Muscle of leg (tissue), 11 donors: ENCODE results near the gene WNT1. TPM values are rescaled to one million over a fixed set of nuclear protein-coding genes. Genes with fewer than 3 reads are reported as not detected.

Source experiments
- DNase-seq: peaks from one replicate; pipeline ENCODE4 v3.0.0; 2013
- H3K27ac ChIP-seq: one replicate; pipeline ENCODE4 v1.5.1; 2013; ENCODE audit warnings: mild to moderate bottlenecking, low read length, control low read depth
- H3K27me3 ChIP-seq: one replicate; pipeline ENCODE4 v1.6.1; 2013; ENCODE audit warnings: low read length; ENCODE audit not compliant: control insufficient read depth, insufficient read depth
- H3K36me3 ChIP-seq: one replicate; pipeline ENCODE4 v1.6.1; 2013; ENCODE audit warnings: low read length; ENCODE audit not compliant: control insufficient read depth, insufficient read depth
- H3K4me1 ChIP-seq: one replicate; pipeline ENCODE4 v1.6.1; 2013; ENCODE audit warnings: low read length; ENCODE audit not compliant: control insufficient read depth, insufficient read depth
- H3K4me3 ChIP-seq: one replicate; pipeline ENCODE4 v1.5.1; 2013; ENCODE audit warnings: low read length, control low read depth
- H3K9me3 ChIP-seq: replicated peaks from 2 replicates; pipeline ENCODE4 v1.6.1; 2013; ENCODE audit warnings: low read depth, low read length; ENCODE audit not compliant: control insufficient read depth
- WGBS: methylation state at CpG from one replicate; pipeline ENCODE4 v1.1.5; 2013; ENCODE audit warnings: missing lambda C conversion rate; ENCODE audit not compliant: insufficient coverage; 5-methylcytosine and 5-hydroxymethylcytosine counted together
- polyA plus RNA-seq, 8 donors: library from polyadenylated mRNA; unstranded; fragments of 120-200 nt; gene quantifications; one replicate each; pipeline versions ENCODE4 v1.2.1 to v1.2.3, GENCODE V29; 2013; ENCODE audit warnings: inconsistent platforms in 1 of 8, low replicate concordance in 1 of 8; ENCODE audit not compliant: insufficient read length in 8 of 8, insufficient read depth in 1 of 8
- total RNA-seq: library from RNA; stranded (reverse); fragments of 120-200 nt; gene quantifications from one replicate; pipeline ENCODE4 v1.2.4, GENCODE V29; 2013

WNT1 gene
- total and polyA plus RNA-seq, 9 donors, result 0.14 to 0.21 (median 0.17) TPM; not detected in 4

DNA sequence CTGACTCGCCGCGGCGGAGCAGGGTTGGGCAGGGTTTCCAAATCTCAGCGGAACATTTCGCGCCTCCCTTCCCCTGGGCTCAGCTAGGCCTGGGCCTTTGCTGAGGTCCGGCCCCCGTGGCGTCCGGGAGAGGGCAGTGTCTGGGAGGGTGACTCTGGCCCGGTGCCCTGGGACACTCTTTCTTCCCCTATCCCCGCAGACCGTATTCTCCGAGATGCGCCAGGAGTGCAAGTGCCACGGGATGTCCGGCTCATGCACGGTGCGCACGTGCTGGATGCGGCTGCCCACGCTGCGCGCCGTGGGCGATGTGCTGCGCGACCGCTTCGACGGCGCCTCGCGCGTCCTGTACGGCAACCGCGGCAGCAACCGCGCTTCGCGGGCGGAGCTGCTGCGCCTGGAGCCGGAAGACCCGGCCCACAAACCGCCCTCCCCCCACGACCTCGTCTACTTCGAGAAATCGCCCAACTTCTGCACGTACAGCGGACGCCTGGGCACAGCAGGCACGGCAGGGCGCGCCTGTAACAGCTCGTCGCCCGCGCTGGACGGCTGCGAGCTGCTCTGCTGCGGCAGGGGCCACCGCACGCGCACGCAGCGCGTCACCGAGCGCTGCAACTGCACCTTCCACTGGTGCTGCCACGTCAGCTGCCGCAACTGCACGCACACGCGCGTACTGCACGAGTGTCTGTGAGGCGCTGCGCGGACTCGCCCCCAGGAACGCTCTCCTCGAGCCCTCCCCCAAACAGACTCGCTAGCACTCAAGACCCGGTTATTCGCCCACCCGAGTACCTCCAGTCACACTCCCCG is 3.0 kb downstream of the WNT1 start:
- Histone ChIP-seq H3K27me3 (peaks cover 98% of the 10 kb centered on the region), H3K27ac (no peak overlapping the region), H3K36me3 (no peaks in the 10 kb centered on the region), H3K9me3 (no peaks in the 10 kb centered on the region), H3K4me1 (peaks cover 71% of the 10 kb centered on the region), H3K4me3 (no peak overlapping the region)
- WGBS, result under 1% methylated on average over 91 of the region's 91 CpGs
- DNase-seq, result no peak

DNA sequence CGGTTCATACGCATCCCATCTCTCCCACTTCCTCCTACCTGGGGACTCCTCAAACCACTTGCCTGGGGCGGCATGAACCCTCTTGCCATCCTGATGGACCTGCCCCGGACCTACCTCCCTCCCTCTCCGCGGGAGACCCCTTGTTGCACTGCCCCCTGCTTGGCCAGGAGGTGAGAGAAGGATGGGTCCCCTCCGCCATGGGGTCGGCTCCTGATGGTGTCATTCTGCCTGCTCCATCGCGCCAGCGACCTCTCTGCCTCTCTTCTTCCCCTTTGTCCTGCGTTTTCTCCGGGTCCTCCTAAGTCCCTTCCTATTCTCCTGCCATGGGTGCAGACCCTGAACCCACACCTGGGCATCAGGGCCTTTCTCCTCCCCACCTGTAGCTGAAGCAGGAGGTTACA is 3.6 kb downstream of the WNT1 start:
- no peak overlapping the region for H3K4me3 ChIP-seq
- peaks cover 77% of the 10 kb centered on the region for H3K4me1 ChIP-seq
- H3K36me3 ChIP-seq, result no peaks in the 10 kb centered on the region
- no peak overlapping the region for H3K27ac ChIP-seq
- no peak for DNase-seq
- H3K9me3 ChIP-seq, result no peaks in the 10 kb centered on the region
- WGBS, result 1% methylated on average over 10 of the region's 13 CpGs
- H3K27me3 ChIP-seq, result peaks cover 98% of the 10 kb centered on the region

DNA sequence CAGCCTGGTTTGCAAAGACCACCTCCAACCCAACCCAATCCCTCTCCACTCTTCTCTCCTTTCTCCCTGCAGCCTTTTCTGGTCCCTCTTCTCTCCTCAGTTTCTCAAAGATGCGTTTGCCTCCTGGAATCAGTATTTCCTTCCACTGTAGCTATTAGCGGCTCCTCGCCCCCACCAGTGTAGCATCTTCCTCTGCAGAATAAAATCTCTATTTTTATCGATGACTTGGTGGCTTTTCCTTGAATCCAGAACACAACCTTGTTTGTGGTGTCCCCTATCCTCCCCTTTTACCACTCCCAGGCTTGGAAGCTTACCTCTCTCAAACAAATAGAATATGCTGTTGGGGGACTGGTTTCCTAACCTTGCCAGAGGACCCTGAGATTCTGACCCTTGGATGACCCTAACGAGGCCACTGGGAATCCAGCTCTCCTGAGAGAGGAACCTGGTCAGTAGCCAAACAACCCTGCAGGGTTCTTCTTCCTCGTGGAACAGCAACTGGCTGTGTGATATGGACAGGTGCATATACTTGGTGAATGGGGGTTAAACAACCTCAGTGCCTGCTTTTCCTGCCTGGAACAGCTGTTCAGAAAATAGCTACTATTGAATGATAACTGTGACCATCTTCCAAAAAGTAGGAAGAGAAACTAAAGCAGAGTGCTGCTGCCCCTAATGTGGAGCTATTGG is 4.4 kb downstream of the WNT1 start:
- peaks cover 77% of the 10 kb centered on the region for H3K4me1 ChIP-seq
- H3K36me3 ChIP-seq, result no peaks in the 10 kb centered on the region
- 71% methylated on average over 3 of the region's 6 CpGs for WGBS
- peaks cover 98% of the 10 kb centered on the region for H3K27me3 ChIP-seq
- no peak for DNase-seq
- no peaks in the 10 kb centered on the region for H3K9me3 ChIP-seq
- no peak overlapping the region for H3K4me3 ChIP-seq
- no peak overlapping the region for H3K27ac ChIP-seq

DNA sequence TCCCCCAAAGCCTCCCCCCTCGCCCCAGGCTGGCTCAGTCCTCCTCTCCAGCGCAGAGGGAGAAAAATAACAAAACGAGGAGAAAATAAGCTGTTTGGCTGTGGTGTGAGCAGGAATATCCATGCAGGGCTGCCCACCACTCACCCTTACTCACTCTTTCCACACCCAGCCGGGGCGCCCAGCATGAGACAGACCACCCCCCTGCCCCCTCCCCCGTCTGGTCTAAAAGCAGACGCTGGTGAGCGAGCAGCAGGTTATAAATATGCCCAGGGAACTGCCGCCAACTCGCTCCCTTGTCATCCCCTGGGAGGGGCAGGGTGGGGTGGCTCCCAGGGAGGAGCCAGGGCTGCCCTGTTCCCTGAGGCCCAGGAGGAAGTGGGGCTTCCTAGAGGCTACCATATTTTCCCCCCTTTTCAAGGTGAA is 7.4 kb downstream of the WNT1 start:
- no peak for DNase-seq
- H3K4me1 ChIP-seq, result peaks cover 50% of the 10 kb centered on the region
- H3K4me3 ChIP-seq, result no peak overlapping the region
- no peaks in the 10 kb centered on the region for H3K36me3 ChIP-seq
- H3K9me3 ChIP-seq, result no peaks in the 10 kb centered on the region
- no CpG with 5 or more reads among the region's 10 CpGs for WGBS
- peaks cover 96% of the 10 kb centered on the region for H3K27me3 ChIP-seq
- peak overlapping the region; percentile 29 for H3K27ac ChIP-seq

DNA sequence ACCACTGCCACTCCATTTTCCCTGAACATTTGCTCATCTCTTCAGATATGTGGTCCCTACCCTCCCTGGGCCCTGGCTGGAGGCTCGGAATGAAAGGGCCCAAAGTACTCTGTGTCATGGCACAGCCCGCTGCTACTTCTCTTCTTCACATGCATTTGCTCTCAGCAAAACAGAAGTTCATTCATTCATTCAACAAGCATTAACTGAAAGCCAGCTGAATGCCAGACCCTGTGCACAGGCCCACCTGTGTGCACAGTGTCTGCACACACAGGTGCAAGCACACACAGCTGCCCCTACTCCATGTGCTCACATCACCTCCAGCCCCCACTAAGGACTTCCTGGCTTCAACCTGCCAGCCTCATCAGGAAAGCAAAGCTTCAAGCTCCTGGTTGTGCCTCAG is 7.8 kb downstream of the WNT1 start:
- peaks cover 93% of the 10 kb centered on the region for H3K27me3 ChIP-seq
- H3K4me3 ChIP-seq, result no peak overlapping the region
- WGBS, result 34% methylated on average over 2 of the region's 2 CpGs
- no peak overlapping the region for H3K27ac ChIP-seq
- H3K4me1 ChIP-seq, result peaks cover 46% of the 10 kb centered on the region
- no peaks in the 10 kb centered on the region for H3K36me3 ChIP-seq
- H3K9me3 ChIP-seq, result no peaks in the 10 kb centered on the region
- no peak for DNase-seq

DNA sequence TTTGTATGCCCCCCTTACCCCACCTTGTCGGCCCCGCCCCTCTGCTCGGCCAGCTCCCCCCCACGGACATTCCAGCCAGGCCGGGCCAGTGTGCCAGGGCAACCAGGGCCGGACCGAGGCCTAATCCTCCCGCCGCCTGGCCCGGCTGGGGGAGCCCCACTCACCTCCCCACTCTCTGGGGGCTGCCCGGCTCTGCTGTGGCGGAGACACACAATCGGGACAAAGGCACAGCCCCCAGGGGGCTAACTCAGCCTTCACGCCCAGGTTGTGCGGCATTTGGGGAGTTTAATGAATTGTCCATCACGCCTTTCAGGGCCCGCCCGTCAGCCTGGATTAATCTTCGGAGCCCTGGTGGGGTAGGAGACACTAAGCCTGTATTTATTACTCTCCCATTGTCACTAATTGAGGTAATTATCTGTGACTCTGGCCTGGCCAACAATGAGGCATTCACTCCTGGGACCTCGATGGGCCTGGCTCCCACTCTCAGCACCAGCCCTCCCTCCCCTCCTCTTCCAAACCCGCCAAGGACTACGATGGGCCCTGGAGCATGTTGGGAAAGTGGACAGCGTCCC is 8.7 kb downstream of the WNT1 start:
- Histone ChIP-seq H3K4me3 (no peak overlapping the region), H3K4me1 (peaks cover 37% of the 10 kb centered on the region), H3K27ac (no peak overlapping the region), H3K36me3 (no peaks in the 10 kb centered on the region), H3K9me3 (no peaks in the 10 kb centered on the region), H3K27me3 (peaks cover 93% of the 10 kb centered on the region)
- WGBS, result no CpG with 5 or more reads among the region's 23 CpGs
- DNase-seq, result no peak

DNA sequence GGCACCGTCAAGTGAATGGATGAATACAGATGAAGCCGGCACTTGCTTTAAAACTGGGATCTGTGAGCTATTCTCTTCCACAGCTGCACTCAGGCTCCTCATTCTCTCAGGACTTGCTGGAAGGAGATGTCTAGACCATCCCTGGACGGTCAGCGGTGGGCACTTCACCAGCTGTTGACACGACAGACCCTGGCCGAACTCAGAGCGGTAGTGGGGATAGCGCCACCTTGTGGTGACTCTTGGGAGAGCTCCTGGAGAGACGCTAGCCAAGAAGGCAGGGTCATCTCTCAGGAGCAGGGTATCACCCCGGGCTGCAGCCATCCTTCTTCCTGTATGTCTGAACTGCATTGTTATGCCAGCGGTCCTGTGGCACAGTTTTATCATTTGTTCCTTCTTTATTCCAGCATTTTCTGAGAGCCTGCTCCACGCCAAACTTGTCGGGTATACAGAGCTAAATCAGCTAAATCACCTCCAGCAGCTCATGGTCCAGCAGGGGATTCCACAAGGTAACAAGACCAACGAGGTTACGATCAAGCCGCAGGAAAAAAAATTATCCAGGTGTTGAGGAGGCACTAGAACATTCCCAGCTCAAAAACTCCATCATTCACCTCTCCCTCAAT is 10.0 kb downstream of the WNT1 start:
- DNase-seq, result peak; percentile 46
- Histone ChIP-seq H3K4me1 (peaks cover 27% of the 10 kb centered on the region), H3K4me3 (no peak overlapping the region), H3K9me3 (no peaks in the 10 kb centered on the region), H3K27me3 (peaks cover 85% of the 10 kb centered on the region), H3K36me3 (no peaks in the 10 kb centered on the region), H3K27ac (no peak overlapping the region)
- WGBS, result 28% methylated on average over 16 of the region's 16 CpGs

DNA sequence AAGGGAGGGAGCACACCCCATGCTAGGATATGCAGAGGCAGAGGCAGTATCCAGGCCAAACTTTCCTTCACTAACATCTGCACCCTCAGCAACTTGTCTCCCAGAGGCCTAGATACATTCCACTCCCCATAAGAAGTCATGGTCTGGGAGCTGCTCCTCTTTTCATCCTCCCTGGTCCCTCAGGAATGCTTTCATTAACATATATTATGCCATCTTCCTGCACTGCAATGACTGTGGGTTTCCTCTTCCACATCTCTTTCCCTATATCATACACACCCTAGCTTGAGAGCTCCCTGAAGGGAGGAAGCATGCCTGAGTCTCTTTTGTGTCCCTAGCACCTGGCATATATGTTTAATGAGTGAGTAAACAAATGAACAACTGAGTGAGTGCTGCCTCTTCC is 12.4 kb downstream of the WNT1 start:
- peaks cover 19% of the 10 kb centered on the region for H3K4me1 ChIP-seq
- no peak overlapping the region for H3K27ac ChIP-seq
- no peaks in the 10 kb centered on the region for H3K9me3 ChIP-seq
- no peak overlapping the region for H3K4me3 ChIP-seq
- no peak for DNase-seq
- no peaks in the 10 kb centered on the region for H3K36me3 ChIP-seq
- peaks cover 86% of the 10 kb centered on the region for H3K27me3 ChIP-seq

DNA sequence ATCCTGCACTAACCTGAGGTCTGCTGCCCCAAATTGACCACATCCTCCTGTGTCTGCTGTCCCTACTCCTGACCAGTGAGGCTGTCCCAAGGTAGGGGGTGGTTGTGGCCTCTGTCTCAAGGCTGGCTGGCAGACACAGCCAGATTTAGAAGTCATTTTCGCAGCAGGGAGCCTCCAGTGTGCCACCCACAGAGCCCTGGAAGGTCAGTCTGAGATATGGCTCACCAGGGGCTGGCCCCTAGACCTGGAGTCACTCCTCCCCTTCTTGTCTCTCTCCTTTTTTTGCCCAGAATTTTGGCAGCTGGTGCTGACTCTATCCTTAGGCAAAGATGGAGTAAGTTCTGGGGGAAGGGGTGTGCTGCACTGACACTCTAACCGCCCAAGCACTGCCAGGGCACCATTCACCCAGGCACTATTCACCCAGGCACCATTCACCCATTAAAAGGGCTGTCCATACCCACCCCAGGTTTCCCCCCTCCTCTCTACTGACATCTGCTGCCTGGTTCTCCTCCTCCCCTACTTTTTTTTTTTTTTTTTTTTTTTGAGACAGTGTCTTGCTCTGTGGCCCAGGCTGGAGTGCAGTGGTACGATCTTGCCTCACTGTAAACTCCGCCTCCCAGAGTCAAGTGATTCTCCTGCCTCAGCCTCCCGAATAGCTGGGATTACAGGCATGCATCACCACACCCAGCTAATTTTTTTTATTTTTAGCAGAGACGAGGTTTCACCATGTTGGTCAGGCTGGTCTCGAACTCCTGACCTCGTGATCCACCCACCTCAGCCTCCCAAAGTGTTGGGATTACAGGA is 13.3 kb downstream of the WNT1 start:
- 68% methylated on average over 3 of the region's 8 CpGs for WGBS
- Histone ChIP-seq H3K27me3 (peaks cover 86% of the 10 kb centered on the region), H3K9me3 (no peaks in the 10 kb centered on the region), H3K36me3 (no peaks in the 10 kb centered on the region), H3K4me1 (peaks cover 13% of the 10 kb centered on the region), H3K27ac (no peak overlapping the region), H3K4me3 (no peak overlapping the region)
- no peak for DNase-seq
